ENCODE results near the gene JAKMIP3.

JAKMIP3 gene

GRCh38 chr10:132050191-132050590 is 15.6 kb upstream of the JAKMIP3 start:
- no peak overlapping the region for H2AFZ ChIP-seq (ENCODE audit: low read depth, low read length, severe bottlenecking)
- H3K9ac ChIP-seq (ENCODE audit: low read length), result no peak overlapping the region

GRCh38 chr10:132052124-132052523 is 13.6 kb upstream of the JAKMIP3 start:
- H3F3A ChIP-seq (ENCODE audit: insufficient read depth), result no peaks in the 10 kb centered on the region
- no peak overlapping the region for H3K4me3 ChIP-seq (ENCODE audit: insufficient read depth, low read length, poor library complexity, severe bottlenecking)
- H3K36me3 ChIP-seq (ENCODE audit: low read length), result no peaks in the 10 kb centered on the region
- H3K27ac ChIP-seq (ENCODE audit: low read depth, low read length), result no peak overlapping the region
- H2AFZ ChIP-seq (ENCODE audit: low read depth, low read length, severe bottlenecking), result no peak overlapping the region
- no peaks in the 10 kb centered on the region for H3K27me3 ChIP-seq (ENCODE audit: low read length)
- no peaks in the 10 kb centered on the region for H3K79me2 ChIP-seq (ENCODE audit: insufficient read depth, low read length)
- H4K20me1 ChIP-seq (ENCODE audit: low read depth, low read length), result no peaks in the 10 kb centered on the region
- H3K9ac ChIP-seq (ENCODE audit: low read length), result no peak overlapping the region
- no peak overlapping the region for H3K4me2 ChIP-seq (ENCODE audit: low read depth, low read length, poor library complexity, severe bottlenecking)
- peaks cover 22% of the 10 kb centered on the region for H3K9me3 ChIP-seq (ENCODE audit: insufficient read depth, low read length)
- no peaks in the 10 kb centered on the region for H3K9me2 ChIP-seq (replicated peaks; ENCODE audit: insufficient read depth, low read length)
- no peak for TF ChIP-seq CTCF (IDR thresholded peaks at IDR 0.05; ENCODE audit: insufficient read depth, low read length, poor library complexity, severe bottlenecking)
- TF ChIP-seq EZH2phosphoT487 (conservative IDR thresholded peaks at IDR 0.05; ENCODE audit: low read length), result no peak

More at GRCh38 chr10:132050191-132050590, 15.6 kb upstream of the JAKMIP3 start:
- no peak overlapping the region for H3K27ac ChIP-seq (ENCODE audit: low read depth, low read length)
- H4K20me1 ChIP-seq (ENCODE audit: low read depth, low read length), result no peaks in the 10 kb centered on the region
- no peak overlapping the region for H3K4me3 ChIP-seq (ENCODE audit: insufficient read depth, low read length, poor library complexity, severe bottlenecking)
- no peaks in the 10 kb centered on the region for H3K27me3 ChIP-seq (ENCODE audit: low read length)
- H3K9me2 ChIP-seq (replicated peaks; ENCODE audit: insufficient read depth, low read length), result no peaks in the 10 kb centered on the region
- TF ChIP-seq EZH2phosphoT487 (conservative IDR thresholded peaks at IDR 0.05; ENCODE audit: low read length), result no peak
- no peak for TF ChIP-seq CTCF (IDR thresholded peaks at IDR 0.05; ENCODE audit: insufficient read depth, low read length, poor library complexity, severe bottlenecking)
- no peaks in the 10 kb centered on the region for H3K36me3 ChIP-seq (ENCODE audit: low read length)
- H3K4me2 ChIP-seq (ENCODE audit: low read depth, low read length, poor library complexity, severe bottlenecking), result no peak overlapping the region
- H3F3A ChIP-seq (ENCODE audit: insufficient read depth), result no peaks in the 10 kb centered on the region
- no peaks in the 10 kb centered on the region for H3K79me2 ChIP-seq (ENCODE audit: insufficient read depth, low read length)
- peaks cover 22% of the 10 kb centered on the region for H3K9me3 ChIP-seq (ENCODE audit: insufficient read depth, low read length)

GRCh38 chr10:132054564-132054963 is 11.2 kb upstream of the JAKMIP3 start:
- Histone ChIP-seq H3K9me3 (ENCODE audit: insufficient read depth, low read length) (peaks cover 22% of the 10 kb centered on the region), H3K36me3 (ENCODE audit: low read length) (no peaks in the 10 kb centered on the region), H3K9me2 (replicated peaks; ENCODE audit: insufficient read depth, low read length) (no peaks in the 10 kb centered on the region), H2AFZ (ENCODE audit: low read depth, low read length, severe bottlenecking) (no peak overlapping the region), H3K27me3 (ENCODE audit: low read length) (no peaks in the 10 kb centered on the region), H3K9ac (ENCODE audit: low read length) (no peak overlapping the region), H4K20me1 (ENCODE audit: low read depth, low read length) (no peaks in the 10 kb centered on the region), H3K27ac (ENCODE audit: low read depth, low read length) (no peak overlapping the region), H3K79me2 (ENCODE audit: insufficient read depth, low read length) (no peaks in the 10 kb centered on the region), H3K4me3 (ENCODE audit: insufficient read depth, low read length, poor library complexity, severe bottlenecking) (no peak overlapping the region), H3K4me2 (ENCODE audit: low read depth, low read length, poor library complexity, severe bottlenecking) (no peak overlapping the region), H3F3A (ENCODE audit: insufficient read depth) (no peaks in the 10 kb centered on the region)
- TF ChIP-seq EZH2phosphoT487 (conservative IDR thresholded peaks at IDR 0.05; ENCODE audit: low read length) (no peak), CTCF (IDR thresholded peaks at IDR 0.05; ENCODE audit: insufficient read depth, low read length, poor library complexity, severe bottlenecking) (no peak)
